Stimulated activated naive CD8-positive, alpha-beta T cell treated with anti-CD3 and anti-CD28 coated beads, Interleukin-15, amount 100 ng/mL, for 72 hours (primary cell): ENCODE results near the gene NDUFA7.
"Not testable (repeated sequence)": the region's sequence is repeated elsewhere in the genome, so short reads cannot be mapped to it uniquely, and the experiment has no call there.

ENCODE experiments used
- ATAC-seq: fragments of 150-1000 bp; cut with Tn5 transposase; 2 replicates; pipeline ENCODE4 v1.10.0; 2021; ENCODE audit warnings: mild to moderate bottlenecking, moderate library complexity
- DNase-seq, 2 donors: peaks; one replicate each; pipeline ENCODE4 v3.0.0; 2021 to 2022
- H3K27ac Mint-ChIP-seq, 2 donors: one replicate each; pipeline ENCODE4 v1.8.0; 2022; ENCODE audit warnings: mild to moderate bottlenecking in 2 of 2, mixed read lengths in 2 of 2, moderate library complexity in 2 of 2
- H3K27me3 Mint-ChIP-seq: one replicate; pipeline ENCODE4 v1.8.0; 2022; ENCODE audit warnings: mixed read lengths
- H3K4me1 Mint-ChIP-seq: one replicate; pipeline ENCODE4 v1.8.0; 2022; ENCODE audit warnings: mild to moderate bottlenecking, mixed read lengths
- H3K4me3 Mint-ChIP-seq, 2 donors: one replicate each; pipeline ENCODE4 v1.8.0; 2022; ENCODE audit warnings: mild to moderate bottlenecking in 2 of 2, mixed read lengths in 2 of 2, moderate library complexity in 1 of 2
- H3K9me3 Mint-ChIP-seq, 2 donors: one replicate each; pipeline ENCODE4 v1.8.0; 2022; ENCODE audit warnings: mixed read lengths in 2 of 2

The NDUFA7 gene

DNA sequence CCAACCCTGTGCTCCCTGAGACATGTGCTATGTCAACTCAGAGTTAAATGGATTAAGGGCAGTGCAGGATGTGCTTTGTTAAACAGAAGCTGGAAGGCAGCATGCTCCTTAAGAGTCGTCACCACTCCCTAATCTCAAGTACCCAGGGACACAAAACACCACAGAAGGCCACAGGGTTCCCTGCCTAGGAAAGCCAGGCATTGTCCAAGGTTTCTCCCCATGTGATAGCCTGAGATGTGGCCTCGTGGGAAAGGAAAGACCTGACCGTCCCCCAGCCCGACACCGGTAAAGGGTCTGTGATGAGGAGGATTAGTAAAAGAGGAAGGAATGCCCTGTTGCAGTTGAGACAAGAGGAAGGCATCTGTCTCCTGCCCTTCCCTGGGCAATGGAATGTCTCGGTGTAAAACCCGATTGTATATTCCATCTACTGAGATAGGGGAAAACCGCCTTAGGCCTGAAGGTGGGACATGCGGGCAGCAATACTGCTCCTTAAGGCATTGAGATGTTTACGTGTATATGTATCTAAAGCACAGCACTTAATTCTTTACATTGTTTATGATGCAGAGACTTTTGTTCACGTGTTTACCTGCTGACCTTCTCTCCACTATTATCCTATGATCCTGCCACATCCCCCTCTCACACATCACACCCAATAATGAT lies 6.1 kb downstream of the NDUFA7 start:
- H3K9me3 Mint-ChIP-seq, H3K4me3 Mint-ChIP-seq, DNase-seq, H3K27me3 Mint-ChIP-seq, ATAC-seq, H3K27ac Mint-ChIP-seq: not testable (repeated sequence)
- H3K4me1 Mint-ChIP-seq: peaks cover 17% of the 10 kb centered on the region

DNA sequence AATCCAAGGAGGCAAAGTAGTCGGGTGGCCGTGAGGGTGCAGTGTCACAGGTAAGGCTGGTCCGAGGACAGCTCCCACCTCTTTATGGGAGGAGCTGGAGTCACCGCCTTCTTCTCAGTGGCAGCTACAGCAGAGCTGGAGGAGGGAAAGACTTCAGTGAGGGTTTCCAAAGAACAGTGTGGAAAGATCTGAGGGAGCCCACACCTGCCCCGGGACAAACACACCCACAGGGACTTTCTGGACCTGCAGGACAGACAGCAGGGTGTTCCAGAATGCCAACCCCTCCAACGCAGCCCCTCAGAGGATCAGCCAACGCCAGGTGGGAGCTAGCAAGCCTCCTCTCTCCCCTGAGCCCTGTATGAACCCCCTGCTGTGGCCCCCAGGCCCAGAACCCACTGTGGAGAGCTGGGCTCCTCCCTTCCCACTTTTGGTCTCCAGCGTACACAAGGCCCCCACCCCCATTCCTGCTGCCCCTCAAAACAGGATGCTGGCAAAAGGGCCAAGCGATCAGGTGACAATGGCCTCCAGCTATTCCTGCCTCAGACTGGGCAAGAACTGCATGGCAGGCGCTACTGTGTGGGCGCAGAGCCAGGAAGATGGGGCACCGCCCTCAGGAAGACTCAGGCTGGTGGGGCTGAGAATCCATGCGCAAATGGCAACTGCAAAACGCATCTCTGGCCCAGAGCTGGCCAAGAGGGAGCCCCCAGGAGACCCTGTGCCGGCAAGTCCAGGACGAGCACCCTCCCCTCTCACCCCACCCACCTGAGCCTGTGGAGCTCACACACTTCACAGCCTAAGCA lies 9.5 kb downstream of the NDUFA7 start:
- H3K4me3 Mint-ChIP-seq: no peak overlapping the region
- ATAC-seq: no peak
- DNase-seq: no peak

DNA sequence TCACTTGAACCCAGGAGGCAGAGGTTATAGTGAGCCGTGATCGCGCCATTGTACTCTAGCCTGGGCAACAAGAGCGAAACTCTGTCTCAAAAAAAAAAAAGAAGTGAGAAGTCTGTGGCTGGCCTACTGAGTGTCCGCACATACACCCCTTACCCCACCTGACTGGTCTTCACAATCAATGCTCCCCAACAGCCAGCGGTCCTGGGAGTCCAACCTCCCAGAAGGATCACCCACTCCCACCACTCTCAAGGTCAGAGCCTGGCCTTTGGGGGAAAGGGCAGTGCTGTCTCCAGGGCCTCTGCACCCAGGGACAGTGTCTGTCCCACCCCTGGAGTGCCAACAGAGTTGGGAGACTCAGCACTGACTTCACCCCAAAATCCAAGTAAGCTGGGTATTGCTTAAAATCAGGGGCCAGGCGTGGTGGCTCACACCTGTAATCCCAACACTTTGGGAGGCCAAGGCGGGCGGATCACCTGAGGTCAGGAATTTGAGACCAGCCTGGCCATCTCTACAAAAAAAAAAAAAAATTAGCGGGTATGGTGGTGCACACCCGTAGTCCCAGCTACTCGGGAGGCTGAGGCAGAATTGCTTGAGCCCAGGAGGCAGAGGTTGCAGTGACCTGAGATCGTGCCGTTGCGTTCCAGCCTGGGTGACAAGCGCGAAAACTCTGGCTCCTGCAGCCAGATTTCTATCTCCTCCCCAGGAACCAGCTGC lies 10.7 kb downstream of the NDUFA7 start:
- ATAC-seq: no peak

More for the DNA sequence above, 9.5 kb downstream of the NDUFA7 start:
- Mint-ChIP-seq H3K9me3 (no peaks in the 10 kb centered on the region), H3K27me3 (no peaks in the 10 kb centered on the region), H3K27ac (peak overlapping the region in 1 of 2 donors; percentile 54), H3K4me1 (peaks cover 28% of the 10 kb centered on the region)

DNA sequence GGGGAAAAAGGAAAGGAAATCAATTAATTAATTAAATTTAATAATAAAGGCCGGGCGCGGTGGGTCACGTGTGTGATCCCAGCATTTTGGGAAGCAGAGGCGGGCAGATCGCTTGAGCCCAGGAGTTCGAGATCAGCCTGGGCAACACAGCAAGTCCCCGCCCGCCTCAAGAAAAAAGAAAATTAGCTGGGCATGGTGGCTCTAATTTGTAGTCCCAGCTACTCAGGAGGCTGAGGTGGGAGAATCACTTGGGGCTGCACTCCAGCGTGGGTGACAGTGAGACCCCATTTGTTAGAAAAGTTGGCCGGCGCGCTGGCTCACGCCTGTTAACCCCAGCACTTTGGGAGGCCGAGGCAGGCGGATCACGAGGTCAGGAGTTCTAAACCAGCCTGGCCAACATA lies 12.3 kb downstream of the NDUFA7 start:
- Mint-ChIP-seq H3K4me1 (peaks cover 55% of the 10 kb centered on the region), H3K9me3 (no peaks in the 10 kb centered on the region), H3K27me3 (no peaks in the 10 kb centered on the region), H3K27ac (peak overlapping the region in 1 of 2 donors; percentile 97), H3K4me3 (peak overlapping the region; percentile 91 to 93)
- no peak for DNase-seq
- no peak for ATAC-seq

More for the DNA sequence above, 10.7 kb downstream of the NDUFA7 start:
- H3K27me3 Mint-ChIP-seq: no peaks in the 10 kb centered on the region
- H3K4me3 Mint-ChIP-seq: no peak overlapping the region
- no peak overlapping the region for H3K27ac Mint-ChIP-seq
- no peak for DNase-seq
- peaks cover 39% of the 10 kb centered on the region for H3K4me1 Mint-ChIP-seq
- H3K9me3 Mint-ChIP-seq: no peaks in the 10 kb centered on the region

DNA sequence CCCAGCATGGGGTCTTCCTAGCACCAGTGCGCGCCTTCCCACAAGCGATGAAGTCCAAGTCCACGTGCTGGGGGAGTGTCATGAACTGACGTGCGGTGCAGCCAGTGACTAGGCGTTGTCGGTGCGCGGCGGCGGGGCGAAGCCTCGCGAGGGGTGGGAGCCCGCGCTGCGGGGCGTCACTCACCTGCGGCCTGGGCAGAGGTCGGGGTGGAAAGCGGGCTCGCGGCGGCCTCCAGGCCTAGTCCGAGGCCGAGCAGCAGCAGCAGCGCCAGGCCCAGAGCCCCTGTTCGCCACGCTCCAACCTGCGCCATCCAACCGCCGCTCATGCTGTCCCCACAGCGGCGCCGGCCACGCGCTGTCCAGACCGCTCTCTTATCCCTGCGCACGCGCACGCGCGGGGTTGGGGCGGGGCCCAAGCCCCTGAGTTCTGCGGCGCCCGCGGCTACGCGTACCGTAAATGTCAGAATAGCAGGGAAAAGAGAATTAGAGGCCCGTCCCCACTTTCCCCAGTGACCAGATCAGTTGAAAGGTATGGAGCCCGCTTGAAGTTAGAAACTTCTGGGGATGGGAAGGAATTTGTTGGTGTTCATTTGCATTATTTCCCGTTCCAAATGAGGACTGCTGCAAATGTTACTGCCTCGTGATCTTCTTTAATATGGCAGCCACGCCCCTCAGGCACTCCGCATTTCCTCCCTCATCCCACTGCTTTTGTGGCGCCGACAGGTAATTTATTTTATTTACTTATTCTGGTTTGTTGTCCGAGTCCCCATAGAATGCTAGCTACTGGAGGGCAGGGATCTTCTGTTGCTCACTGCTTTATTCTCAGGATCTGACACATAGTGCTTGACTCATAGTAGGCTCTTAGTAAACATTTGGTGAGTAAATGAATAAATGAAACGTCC lies 13.0 kb downstream of the NDUFA7 start, which contains the start of gene CD320:
TSS of gene CD320 (minus strand) at position 394 of the 902 bp plus-strand sequence. CDS start at position 326, 68 bp downstream.
- Mint-ChIP-seq H3K27me3 (no peaks in the 10 kb centered on the region), H3K27ac (peak within 1 kb of the TSS; percentile 97), H3K4me1 (peaks cover 56% of the 10 kb centered on the region), H3K9me3 (no peaks in the 10 kb centered on the region), H3K4me3 (peak within 1 kb of the TSS; percentile 91 to 93)
- ATAC-seq (peak; percentile 95), DNase-seq (peak; percentile 84 to 87)

DNA sequence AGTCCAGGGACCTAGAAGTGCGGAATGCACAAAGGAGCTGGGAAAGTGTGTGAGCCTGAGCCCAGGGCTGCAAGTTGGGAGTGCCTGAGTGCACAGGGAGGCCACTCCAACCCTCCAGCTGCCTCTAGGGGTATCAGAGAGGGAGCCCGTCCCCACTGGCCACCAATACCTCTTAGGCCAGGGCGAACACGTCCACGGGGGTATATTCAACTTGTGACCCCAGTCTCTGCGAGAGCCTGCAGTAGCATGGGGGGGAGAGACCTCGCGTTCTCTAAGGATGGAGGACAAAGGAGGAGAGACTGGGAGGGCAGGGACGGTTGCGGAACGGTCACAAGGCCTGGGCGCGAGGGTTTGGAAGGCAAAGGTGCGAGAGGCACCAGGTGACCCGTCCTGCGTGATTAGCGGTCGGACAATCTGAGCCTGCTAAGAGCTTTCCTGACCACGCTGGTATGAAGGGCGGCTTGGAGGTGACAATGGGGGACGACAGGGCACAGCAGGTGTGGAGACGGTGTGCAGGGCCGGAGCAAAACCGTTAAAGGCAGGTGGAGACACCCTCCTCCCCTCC lies 13.7 kb downstream of the NDUFA7 start:
- ATAC-seq (no peak), DNase-seq (no peak)
- Mint-ChIP-seq H3K27ac (peak overlapping the region; percentile 96 to 97), H3K27me3 (no peaks in the 10 kb centered on the region), H3K9me3 (no peaks in the 10 kb centered on the region), H3K4me1 (peaks cover 56% of the 10 kb centered on the region), H3K4me3 (peak overlapping the region; percentile 91 to 93)

DNA sequence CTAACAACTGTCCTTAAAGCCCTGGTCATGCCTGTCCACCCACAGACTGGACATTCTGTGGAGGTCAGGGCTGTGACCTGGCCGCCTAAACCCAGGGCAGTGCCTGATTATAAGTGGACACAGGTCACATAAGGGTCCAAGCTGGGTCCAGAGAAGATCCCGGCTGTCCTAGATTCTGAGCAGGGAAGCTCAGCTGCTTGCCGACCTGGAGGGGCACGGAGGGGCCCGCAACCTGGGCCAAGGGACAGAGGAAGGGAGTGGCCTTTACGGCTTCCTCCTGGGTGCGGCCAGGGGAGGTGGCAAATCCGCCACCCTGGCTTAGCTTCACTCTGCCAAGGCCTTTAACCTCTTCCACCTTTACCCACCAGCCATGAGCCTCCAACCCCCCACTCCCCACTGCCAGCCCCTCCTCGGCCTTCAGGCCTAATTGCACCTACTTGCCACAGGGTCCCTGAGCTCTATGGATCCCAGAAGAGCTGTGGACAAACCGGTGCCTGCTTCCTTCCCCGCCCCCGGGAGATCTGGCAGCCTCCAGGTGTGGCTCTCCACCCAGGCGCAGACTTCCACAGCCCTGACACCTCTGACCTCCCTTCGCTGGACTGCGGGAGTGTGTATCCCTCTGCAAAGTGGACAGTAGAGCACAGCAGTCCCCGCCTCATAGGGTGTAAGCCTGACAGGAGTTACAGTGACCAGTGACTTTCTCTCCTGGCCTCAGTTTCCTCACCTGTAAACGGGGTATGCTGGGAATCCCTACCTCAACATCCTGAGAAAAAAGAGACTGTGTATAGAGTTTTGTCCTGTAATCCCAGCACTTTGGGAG lies 14.7 kb downstream of the NDUFA7 start:
- DNase-seq (no peak), ATAC-seq (no peak)
- no peaks in the 10 kb centered on the region for H3K9me3 Mint-ChIP-seq
- H3K4me3 Mint-ChIP-seq: peak overlapping the region; percentile 91 to 93
- H3K27ac Mint-ChIP-seq: peak overlapping the region; percentile 48 to 96
- H3K4me1 Mint-ChIP-seq: peaks cover 56% of the 10 kb centered on the region
- H3K27me3 Mint-ChIP-seq: no peaks in the 10 kb centered on the region

DNA sequence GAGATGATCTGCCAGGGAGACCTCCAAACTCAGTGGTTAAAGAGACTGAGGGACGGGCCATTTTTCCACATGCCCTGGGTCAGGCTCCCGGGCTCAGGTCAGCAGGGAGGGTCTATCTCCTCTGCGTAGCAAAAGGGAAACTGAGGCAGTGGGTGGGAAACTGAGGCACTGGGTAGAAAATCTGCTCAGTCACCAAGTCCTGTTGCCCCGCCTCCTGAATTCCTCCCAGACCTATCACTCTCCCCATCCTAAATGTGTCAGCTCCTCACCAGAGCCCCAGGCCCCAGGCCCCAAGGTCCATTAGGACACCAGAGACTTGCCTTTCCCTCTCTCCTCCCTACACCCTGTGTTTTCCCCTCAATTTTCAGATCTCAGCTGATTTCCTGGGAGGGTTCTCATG lies 15.4 kb downstream of the NDUFA7 start:
- H3K27ac Mint-ChIP-seq: no peak overlapping the region
- no peaks in the 10 kb centered on the region for H3K27me3 Mint-ChIP-seq
- H3K9me3 Mint-ChIP-seq: no peaks in the 10 kb centered on the region
- peaks cover 56% of the 10 kb centered on the region for H3K4me1 Mint-ChIP-seq
- no peak for DNase-seq
- no peak overlapping the region for H3K4me3 Mint-ChIP-seq
- ATAC-seq: no peak

DNA sequence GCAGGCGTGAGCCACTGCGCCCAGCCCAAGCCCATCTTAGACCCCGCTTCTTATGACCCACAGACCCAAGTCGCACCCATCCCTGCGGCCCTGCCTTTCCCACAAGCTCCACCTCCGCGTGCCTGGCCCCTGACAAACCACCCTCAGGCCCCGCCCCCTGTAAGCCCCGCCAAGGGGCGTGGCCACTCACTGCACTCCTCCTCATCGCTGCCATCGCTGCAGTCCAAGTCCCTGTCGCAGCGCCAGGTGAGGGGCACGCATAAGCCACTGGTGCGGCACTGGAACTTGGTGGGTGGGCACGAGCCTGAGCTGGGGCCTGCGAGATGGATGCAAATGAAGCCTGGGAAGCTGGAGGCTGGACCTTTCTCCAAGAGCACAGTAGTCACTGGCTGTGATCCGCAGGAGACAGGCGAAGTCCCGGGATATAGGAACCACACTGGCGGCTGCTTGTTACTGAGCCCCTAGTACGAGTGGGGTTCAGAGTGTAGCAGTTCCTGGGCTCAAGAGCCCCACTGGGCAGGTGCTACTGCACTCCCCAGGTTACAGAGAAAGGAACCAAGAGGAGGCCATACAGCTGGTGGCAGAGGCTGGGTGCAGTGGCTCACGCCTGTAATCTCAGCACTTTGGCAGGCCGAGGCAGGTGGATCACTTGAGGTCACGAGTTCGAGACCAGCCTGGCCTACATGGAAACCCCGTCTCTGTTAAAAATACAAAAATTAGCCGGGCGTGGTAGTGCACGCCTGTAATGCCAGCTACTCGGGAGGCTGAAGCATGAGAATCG lies 16.1 kb downstream of the NDUFA7 start:
- H3K9me3 Mint-ChIP-seq: no peaks in the 10 kb centered on the region
- no peak overlapping the region for H3K27ac Mint-ChIP-seq

DNA sequence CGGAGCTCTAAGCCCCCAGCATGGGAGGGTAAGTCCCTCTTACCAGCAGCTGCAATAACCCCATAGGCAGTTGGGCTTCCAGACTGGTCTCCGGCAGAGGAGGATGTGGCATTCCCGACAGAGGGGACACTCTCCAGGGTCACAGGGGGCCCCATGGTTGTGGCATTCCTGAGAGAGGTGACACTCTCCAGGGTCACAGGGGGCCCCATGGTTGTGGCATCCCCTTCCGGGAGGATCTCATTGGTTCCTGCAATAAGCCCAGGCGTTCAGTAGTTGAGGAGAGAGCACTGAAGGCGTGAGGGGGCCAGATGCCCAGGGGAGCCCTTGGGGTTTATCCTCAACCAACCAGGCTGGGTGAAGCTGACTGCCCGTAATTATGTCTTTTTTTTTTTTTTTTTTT lies 18.4 kb downstream of the NDUFA7 start:
- H3K4me3 Mint-ChIP-seq: no peak overlapping the region
- DNase-seq (no peak), ATAC-seq (no peak)
- peak overlapping the region in 1 of 2 donors; percentile 48 for H3K27ac Mint-ChIP-seq
- H3K27me3 Mint-ChIP-seq: no peaks in the 10 kb centered on the region
- H3K4me1 Mint-ChIP-seq: peaks cover 39% of the 10 kb centered on the region
- H3K9me3 Mint-ChIP-seq: no peaks in the 10 kb centered on the region

More for the DNA sequence above, 16.1 kb downstream of the NDUFA7 start:
- Mint-ChIP-seq H3K4me1 (peaks cover 56% of the 10 kb centered on the region), H3K4me3 (no peak overlapping the region), H3K27me3 (no peaks in the 10 kb centered on the region)
- DNase-seq (no peak), ATAC-seq (no peak)

DNA sequence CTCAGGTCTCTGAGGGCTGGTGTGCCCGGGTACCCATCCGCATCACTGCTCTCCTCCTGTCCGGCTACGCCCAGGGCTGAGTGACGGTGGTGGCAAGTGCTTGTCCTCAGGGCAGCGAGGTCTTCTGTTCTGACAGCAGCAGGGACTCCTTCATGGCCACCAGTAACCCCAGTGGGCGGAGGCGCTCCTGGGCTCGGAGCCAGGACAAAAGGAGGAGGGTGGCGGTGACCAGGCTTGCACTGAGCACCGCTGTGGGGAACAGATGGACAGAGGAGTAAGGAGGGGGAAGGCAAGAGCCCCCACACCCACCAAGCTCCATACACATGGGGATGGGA lies 18.9 kb downstream of the NDUFA7 start:
- H3K4me3 Mint-ChIP-seq: no peak overlapping the region
- no peaks in the 10 kb centered on the region for H3K9me3 Mint-ChIP-seq
- H3K27ac Mint-ChIP-seq: no peak overlapping the region
- DNase-seq (peak in 1 of 2 donors; percentile 8), ATAC-seq (no peak)
- H3K27me3 Mint-ChIP-seq: no peaks in the 10 kb centered on the region
- peaks cover 35% of the 10 kb centered on the region for H3K4me1 Mint-ChIP-seq

DNA sequence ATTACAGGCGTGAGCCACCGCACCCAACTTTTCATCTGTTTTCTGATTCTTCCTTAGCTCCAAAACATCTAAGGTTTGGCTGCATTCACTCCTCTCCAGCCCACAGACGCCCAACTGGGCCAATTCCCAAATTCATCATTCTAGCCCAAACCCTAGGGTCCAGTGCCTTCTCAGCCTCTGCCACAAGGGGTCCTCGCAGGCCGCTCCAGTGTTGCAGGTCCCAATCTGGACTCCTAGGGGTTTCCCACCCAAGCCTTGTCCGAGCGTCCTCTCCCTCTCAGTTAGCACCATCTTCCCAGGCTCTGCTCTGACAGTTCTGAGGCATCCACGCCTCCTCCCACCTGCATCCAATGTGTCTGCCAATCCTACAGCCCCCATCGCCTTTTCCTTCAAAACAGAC lies 29.8 kb downstream of the NDUFA7 start:
- not testable (repeated sequence) for H3K9me3 Mint-ChIP-seq, H3K4me3 Mint-ChIP-seq, H3K27me3 Mint-ChIP-seq, DNase-seq, H3K27ac Mint-ChIP-seq, H3K4me1 Mint-ChIP-seq
- ATAC-seq: peak; percentile 48

DNA sequence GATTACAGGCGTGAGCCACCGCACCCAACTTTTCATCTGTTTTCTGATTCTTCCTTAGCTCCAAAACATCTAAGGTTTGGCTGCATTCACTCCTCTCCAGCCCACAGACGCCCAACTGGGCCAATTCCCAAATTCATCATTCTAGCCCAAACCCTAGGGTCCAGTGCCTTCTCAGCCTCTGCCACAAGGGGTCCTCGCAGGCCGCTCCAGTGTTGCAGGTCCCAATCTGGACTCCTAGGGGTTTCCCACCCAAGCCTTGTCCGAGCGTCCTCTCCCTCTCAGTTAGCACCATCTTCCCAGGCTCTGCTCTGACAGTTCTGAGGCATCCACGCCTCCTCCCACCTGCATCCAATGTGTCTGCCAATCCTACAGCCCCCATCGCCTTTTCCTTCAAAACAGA lies 44.7 kb downstream of the NDUFA7 start:
- H3K4me3 Mint-ChIP-seq, H3K27me3 Mint-ChIP-seq, DNase-seq, H3K9me3 Mint-ChIP-seq, H3K27ac Mint-ChIP-seq, H3K4me1 Mint-ChIP-seq: not testable (repeated sequence)
- peak; percentile 63 for ATAC-seq
